ENCODE measurements around the gene RPS6KC1.
A peak's percentile ranks its signal among the peaks of the same experiment; 100 is the strongest.
"Not testable (repeated sequence)": the region's sequence is repeated elsewhere in the genome, so short reads cannot be mapped to it uniquely, and the experiment has no call there.

The RPS6KC1 gene

DNA sequence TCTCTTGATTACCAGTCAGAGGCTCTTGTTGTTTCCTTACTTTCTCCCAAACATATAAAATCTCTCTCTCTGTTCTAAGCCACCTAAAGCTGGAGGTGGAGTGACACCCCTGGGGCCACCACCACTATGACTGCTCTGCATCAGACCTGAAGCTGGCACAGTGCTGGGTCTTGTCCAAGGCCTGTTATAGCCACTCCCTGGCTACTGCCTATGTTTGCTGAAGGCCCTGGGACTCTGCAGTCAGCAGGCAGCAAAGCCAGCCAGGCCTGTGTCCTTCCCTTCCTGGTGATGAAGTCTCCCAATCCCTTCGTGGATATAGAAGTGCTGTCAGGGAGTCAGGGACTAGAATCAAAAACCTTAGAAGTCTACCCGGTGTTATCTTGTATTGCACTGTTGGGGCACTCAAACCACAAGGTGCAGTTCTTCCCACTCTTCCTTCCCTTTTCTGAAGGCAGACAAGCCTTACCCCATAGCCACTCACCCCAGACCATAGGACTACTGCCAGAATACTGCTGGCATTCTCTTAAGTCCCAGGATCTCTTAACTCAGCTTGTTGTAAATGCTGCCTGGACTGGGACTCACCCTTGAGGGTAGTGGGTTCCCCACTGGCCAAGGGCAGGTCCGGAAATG lies 103.1 kb downstream of the RPS6KC1 start:
- DNase-seq (ENCODE audit: low read depth): no peak

DNA sequence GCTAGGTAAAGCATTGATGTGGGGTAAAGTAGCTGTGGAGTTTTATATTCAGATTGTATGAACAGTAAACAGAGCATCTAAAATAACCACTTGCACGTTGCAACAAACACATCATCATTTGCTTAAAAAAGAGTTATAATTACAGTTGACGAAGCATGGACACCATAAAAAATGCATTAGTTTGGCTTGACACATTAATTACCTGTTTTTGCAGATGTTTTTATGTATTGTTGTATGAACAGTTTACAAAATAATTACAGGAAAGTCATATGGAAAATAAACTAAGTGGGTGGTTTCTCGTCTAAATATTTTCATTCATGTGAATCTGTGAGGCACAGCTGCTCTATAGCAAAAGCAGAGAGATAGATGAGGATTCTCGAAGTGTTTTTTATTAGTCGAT lies 108.3 kb downstream of the RPS6KC1 start:
- no peak for DNase-seq (ENCODE audit: low read depth)

DNA sequence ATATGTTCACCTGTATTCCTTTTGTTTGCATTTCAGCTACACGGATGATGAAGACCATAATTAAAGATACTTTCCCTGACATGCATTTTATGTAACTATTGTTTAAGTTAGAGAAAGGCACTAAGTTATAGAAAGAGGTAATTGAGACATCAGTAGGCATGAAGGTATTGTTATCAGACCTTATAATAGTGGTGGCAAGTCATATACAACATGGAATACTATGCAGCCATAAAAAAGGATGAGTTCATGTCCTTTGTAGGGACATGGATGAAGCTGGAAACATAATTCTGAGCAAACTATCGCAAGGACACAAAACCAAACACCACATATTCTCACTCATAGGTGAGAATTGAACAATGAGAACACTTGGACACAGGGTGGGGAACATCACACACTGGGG lies 109.4 kb downstream of the RPS6KC1 start:
- DNase-seq (ENCODE audit: low read depth): not testable (repeated sequence)

DNA sequence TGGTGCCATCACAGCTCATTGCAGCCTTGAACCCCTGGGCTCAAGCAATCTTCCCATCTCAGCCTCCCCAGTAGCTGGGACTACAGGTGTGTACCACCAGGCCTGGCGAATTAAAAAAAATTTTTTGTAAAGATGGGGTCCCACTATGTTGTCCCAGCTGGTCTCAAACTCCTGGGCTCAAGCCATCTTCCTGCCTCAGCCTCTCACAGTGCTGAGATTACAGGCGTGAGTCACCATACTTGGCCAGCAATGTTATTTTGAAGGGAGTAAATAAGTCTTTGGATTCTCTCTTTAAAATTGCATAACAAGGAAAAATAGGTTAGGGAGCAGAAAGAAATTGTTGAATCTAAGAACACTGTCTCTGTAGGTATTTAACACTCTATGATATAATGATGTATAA lies 111.3 kb downstream of the RPS6KC1 start:
- DNase-seq (ENCODE audit: low read depth): peak; percentile 83

DNA sequence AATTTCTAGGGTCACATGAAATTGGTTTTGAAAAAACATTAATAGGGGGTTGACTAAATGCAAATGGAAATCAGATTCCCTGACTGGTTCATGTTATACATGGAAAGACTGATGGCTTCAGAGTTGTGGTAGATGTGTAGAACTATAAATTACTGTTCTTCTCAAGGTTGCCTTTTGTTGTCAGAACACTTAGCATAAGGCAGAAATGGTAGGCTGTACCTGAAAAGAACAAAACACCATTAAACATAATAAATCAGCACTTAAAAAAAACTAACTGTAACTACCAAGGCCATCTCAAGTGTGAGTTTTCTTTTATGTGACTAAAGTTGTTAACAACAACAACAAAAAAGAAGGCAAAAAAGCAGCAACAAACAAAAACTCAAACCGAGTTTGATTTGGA lies 111.8 kb downstream of the RPS6KC1 start:
- no peak for DNase-seq (ENCODE audit: low read depth)

DNA sequence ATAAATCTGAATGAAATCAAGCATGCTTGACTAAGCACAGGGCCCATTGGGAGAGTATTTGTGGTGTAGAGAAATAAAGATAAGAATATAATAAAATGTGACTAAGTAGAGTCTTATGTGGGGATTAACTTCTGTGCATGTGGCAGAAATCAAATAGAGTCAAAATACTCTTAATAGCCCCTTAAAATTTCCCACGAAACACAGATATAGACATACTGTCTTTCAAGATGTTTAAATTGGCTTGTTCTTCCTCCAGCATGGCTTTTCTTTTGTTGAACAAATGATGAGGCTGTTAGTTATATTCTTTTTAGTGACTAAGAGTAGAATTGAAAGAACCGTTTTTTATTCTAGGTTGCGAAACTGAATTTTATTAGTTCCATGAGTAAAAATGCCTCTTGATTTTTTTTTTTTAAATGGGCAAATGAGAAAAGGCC lies 112.3 kb downstream of the RPS6KC1 start:
- DNase-seq (ENCODE audit: low read depth): peak; percentile 29

DNA sequence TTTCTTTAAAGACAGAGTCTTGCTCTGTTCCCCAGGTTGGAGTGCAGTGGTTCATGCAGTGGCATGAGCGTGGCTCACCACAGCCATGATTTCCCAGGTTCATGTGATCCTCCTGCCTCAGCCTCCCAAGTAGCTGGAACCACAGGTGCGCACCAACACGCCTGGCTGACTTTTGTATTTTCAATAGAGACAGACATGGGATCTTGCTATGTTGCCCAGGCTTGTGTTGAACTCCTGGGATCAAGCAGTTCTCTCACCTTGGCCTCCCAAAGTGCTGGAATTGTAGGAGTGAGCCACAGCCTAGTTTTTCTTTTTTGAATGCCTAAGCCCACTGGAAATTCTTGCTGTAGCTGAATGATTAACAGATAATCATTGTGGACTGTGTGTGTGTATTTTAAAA lies 113.5 kb downstream of the RPS6KC1 start:
- no peak for DNase-seq (ENCODE audit: low read depth)

DNA sequence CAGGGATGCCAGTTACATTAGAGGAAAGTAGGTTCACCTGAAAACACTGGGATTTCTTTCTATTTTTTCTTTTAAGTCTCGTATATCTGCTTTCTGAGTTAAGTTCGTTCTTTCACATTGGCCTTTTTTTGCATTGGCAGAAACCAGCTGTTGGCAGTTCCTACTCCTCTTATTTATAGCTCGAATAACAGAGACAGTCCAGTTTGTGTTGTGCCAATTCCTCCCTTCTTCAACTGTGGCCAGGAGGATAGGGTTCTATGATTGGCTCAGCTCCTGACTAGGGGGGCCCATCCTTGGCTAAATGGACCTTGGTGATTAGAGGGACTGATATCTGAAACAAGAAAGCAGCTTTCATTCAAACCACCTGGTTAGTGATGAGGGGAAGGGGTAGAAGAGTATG lies 115.8 kb downstream of the RPS6KC1 start:
- no peak for DNase-seq (ENCODE audit: low read depth)

DNA sequence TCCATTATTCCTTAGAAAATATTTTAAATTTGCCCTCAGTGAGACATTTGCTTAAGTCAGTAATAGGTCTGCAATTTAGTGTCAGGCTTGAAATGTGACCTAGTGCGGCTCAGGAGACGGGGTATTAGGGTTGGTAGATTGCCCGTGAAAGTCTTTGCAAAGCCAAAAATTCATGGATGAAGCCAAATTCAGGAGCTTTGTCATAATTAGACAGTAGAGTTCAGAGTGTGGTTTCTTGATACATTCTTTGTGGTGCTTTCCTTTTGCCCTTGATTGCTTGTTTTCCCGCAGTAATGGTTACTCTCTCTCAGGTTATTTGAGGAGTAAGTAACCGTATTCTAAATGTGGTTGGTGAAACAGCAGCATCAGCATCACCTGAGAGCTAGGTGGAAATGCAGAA lies 120.7 kb downstream of the RPS6KC1 start:
- no peak for DNase-seq (ENCODE audit: low read depth)

DNA sequence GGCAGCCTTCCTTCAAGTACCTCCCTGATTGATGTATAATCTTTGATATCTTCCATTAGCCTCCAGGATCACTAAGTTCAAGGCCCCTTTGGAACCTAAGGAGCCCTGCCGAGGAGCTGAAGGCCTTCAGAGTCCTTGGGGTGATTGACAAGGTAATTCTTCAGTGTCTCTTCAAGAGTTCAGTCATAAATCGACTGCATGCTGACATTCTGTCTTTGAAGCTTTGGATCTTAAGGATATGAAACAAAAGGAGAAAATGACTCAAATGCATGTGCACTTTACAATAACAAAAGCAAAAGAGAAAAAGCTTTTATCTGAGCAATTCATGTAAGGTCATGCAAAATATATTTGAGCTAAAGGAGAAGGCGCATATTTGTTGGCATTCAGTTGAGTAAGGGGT lies 125.3 kb downstream of the RPS6KC1 start:
- DNase-seq (ENCODE audit: low read depth): no peak

DNA sequence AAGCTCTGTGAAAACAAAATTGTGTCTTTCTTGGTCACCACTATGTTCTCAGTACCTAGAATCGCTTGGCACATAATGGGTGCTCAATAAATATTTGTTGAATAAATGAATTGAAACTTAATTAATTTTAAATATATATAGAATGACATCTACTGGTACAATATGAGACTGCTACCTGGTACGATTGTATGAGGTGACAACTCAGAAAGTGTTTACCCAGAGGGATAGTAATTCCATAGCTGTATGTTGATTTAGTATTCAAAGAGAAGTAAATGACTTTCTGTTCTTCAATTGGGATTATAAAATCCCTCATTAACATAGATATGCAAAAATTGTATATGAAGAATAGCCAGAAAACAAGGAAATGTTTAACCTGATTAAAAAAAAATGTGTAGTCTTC lies 128.7 kb downstream of the RPS6KC1 start:
- DNase-seq (ENCODE audit: low read depth): no peak

DNA sequence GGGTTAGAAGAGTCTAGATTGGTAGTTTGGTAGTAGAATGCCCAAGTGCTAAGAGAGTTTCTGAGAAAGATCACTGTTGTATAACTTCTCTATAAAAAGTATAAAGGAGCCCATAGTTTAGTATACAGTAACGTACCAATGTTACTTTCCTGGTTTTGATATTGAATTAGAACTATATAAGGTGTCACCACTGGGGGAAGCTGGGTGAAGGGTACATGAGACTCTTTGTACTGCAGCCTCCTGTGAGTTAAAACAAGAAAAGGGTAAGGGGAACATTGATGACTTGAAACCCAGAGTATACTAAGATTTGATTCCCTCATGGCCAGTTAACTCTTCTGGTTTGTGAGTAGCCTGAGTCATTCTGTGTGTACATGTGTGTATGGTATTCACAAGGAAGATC lies 129.8 kb downstream of the RPS6KC1 start:
- no peak for DNase-seq (ENCODE audit: low read depth)

DNA sequence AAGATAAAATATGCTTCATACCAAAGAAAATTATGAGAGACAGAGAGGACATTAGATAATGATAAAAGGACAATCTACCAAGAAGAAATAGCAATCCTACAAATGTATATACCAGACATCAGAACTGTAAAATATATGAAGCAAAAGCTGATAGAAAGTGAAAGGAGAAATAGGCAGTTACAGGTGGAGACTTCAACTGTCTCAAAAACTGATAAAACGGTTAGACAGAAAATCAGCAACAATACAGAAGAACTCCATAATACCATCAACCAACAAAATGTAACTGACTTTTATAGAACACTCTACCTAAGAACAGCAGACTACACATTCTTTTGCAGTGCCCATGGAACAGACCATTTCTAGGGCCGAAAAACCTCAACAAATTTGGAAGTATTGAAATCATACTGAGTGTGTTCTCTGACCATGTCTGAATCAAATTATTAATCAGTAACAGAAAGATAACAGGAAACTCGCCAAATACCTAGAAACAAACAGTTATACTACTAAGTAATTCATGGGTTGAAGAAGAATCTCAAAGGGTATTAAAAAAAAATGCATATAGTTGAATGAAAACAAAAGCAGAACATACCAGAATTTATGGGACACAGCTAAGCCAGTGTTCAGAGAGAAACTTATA lies 132.1 kb downstream of the RPS6KC1 start:
- no peak for DNase-seq (ENCODE audit: low read depth)

DNA sequence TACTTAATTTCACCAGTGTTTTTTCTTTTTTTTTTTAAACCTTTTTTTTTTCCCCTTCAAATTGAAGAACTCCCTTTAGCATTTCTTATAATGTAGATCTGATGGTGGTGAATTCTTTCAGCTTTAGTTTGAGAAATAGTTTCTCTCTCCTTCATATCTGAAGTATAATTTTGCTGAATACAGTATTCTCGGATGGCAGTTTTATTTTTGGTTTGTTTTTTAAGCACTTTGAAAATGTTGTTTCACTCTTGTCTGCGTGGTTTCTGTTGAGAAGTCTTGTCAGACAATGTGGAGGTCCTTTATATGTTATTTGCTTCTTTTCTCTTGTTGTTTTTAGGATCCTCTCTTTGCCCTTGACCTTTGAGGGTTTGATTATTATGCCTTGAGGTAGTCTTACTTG lies 135.1 kb downstream of the RPS6KC1 start:
- DNase-seq (ENCODE audit: low read depth): no peak

DNA sequence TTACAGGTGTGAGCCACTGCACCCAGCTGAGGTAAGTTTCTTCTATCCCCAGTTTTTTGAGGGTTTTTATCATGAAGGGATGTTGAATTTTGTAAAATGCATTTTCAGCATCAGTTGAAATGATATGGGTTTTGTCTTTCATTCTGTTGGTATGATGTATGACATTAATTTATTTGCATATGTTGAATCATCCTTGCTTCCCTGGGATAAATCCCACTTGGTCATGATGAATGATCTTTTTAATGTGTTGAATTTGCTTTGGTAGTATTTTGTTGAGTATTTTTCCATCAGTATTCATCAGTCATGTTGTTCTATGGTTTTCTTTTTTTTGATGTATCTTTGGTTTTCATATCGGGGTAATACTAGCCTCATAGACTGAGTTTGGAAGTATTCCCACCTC lies 141.0 kb downstream of the RPS6KC1 start:
- no peak for DNase-seq (ENCODE audit: low read depth)

DNA sequence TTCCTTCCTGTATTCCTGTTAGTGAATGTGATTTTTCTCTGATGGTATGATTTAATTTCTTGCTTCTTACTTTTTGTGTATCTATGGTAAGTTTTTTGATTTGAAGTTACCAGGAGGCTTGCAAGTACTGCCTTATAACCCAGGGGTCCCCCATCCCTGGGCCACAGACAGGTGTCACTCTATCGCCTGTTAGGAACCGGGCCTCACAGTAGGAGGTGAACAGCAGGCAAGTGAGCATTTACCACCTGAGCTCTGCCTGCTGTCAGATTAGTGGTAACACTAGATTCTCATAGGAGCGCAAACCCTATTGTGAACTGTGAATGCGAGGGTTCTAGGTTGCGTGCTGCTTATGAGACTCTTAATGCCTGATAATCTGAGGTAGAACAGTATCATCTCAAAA lies 143.3 kb downstream of the RPS6KC1 start:
- no peak for DNase-seq (ENCODE audit: low read depth)

DNA sequence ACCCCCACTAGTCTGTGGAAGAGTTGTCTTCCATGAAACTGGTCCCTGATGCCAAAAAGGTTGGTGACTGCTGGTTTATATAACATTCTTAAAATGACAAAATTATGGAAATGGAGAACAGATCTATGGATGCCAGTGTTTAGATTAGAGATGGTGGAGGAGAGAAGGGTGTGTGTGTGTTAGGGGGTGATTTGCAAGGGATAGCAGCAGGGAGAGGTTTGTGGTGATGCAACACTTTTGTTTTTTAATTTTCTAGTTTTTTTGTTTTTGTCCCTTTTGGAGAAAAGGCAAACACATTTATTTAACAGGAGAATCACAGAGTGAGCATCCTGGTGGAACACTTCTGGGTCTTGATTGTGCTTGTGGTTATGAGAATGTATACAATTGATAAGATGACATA lies 143.8 kb downstream of the RPS6KC1 start:
- DNase-seq (ENCODE audit: low read depth): no peak

DNA sequence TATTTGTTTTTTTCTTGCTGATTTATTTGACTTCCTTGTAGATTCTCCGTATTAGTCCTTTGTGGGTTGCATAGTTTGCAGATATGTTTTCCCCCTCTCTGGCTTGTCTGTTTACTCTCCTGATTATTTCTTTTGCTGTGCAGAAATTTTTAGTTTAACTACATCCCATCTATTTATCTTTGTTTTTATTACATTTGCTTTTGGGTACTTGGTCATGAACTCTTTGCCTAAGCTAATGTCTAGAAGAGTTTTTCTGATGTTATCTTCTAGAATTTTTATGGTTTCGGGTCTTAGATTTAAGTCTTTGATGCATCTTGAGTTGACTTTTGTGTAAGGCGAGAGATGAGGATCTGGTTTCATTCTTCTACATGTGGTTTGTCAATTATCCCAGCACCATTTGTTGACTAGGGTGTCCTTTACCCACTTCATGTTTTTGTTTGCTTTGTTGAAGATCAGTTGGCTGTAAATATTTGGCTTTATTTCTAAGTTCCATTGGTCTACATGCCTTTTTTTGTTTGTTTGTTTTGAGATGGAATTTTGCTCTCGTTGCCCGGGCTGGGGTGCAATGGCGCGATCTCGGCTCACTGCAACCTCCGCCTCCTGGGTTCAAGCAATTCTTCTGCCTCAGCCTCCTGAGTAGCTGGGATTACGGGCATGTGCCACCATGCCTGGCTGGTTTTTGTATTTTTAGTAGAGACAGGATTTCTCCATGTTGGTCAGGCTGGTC lies 145.4 kb downstream of the RPS6KC1 start:
- not testable (repeated sequence) for DNase-seq (ENCODE audit: low read depth)

DNA sequence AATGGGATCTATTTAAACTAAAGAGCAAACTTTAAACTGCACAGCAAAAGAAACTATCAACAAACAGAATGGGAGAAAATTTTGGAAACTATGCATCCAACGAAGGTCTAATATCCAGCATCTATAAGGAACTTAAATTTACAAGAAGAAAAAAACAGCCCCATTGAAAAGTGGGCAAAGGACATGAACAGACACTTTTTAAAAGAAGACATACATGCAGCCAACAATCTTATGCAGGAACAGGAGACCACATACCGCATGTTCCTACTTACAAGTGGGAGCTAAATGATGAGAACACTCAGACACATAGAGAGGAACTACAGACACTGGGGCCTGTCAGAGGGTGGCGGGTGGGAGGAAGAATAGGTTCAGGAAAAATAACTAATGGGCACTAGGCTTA lies 149.6 kb downstream of the RPS6KC1 start:
- DNase-seq (ENCODE audit: low read depth): no peak

DNA sequence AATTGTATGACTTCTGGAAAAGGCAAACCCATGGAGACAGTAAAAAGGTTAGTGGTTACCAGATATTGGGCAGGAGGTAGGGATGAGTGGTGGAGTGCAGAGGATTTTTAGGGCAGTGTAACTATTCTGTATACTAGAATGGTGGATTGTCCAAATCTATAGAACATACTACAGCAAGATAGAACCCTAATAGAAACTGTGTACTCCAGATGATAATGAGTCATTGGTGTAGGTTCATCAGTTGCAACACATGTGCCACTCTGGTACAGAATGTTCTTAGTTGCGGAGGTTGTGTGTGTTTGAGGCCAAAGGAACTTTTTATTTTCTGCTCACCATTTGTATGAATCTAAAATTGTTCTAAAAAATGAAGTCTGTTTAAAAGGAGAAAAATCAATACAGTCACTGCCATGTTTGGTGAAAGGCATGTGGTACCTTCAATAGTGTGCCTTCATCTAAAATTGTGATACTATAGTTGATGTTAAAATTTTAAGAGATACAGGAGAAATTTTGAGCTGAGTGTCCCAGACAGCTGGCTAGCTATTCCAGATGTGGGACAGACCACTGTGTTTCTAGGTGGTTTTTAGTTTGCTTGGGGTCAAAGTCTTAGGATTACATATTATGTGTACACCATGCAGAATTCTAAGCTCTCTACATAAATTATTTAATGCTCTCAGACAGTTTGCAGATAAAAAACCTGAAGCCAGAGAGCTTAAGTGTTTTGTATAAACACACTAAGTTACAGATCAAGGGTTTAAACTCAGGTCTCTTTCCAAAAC lies 150.5 kb downstream of the RPS6KC1 start:
- DNase-seq (ENCODE audit: low read depth): peak; percentile 91

DNA sequence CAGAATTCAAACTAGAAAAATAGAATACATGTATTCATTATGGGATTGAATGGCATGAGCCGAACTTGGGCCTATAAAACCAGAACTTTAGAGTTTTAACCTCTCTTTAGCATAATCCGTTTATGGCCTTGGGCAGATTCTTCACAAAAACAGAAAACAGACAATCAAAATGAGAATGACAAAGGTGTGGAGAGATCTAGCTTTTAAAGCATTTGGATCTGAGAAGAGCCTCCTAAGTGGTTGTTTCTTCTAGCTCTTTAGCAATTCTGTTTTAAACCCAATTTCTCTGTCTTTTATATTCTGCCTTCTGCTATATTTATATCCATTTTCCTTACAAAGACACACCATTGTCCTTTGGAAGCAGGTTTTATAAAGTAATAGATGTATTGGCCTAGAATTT lies 160.2 kb downstream of the RPS6KC1 start:
- DNase-seq (ENCODE audit: low read depth): no peak

DNA sequence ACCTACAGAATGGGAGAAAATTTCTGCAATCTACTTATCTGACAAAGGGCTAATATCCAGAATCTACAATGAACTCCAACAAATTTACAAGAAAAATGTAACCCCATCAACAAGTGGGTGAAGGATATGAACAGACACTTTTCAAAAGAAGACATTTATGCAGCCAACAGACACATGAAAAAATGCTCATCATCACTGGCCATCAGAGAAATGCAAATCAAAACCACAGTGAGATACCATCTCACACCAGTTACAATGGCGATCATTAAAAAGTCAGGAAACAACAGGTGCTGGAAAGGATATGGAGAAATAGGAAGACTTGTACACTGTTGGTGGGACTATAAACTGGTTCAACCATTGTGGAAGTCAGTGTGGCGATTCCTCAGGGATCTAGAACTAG lies 168.0 kb downstream of the RPS6KC1 start:
- not testable (repeated sequence) for DNase-seq (ENCODE audit: low read depth)

DNA sequence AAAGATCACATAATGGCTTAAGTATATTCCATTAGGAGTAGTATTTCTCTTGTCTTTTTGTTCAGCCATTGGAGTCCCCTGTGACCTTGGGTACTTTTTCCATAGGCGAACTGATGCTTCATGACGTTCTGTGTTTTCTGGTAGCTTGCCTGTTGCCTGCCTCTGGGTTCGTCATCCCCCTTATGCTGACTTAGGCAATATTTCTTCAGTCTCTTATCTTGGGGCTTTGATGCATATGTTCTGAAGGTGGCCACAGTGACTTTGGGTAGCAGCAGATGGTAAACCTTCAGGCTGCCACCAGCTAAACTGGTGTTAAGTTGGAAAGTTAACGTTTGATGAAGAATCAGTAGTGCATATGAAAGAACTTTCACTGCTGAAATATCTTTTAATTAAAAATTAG lies 170.2 kb downstream of the RPS6KC1 start:
- no peak for DNase-seq (ENCODE audit: low read depth)

Data from iris pigment epithelial cell (primary cell).